Activated naive CD4-positive, alpha-beta T cell treated with Interleukin-2 at 50 U/mL for 16 hours (primary cell): ENCODE measurements around the gene EXOSC3.
"Not testable (repeated sequence)": the region's sequence is repeated elsewhere in the genome, so short reads cannot be mapped to it uniquely, and the experiment has no call there.

Source experiments
- DNase-seq: peaks from one replicate; pipeline ENCODE4 v3.0.0-alpha.2; 2020

The EXOSC3 gene

DNA sequence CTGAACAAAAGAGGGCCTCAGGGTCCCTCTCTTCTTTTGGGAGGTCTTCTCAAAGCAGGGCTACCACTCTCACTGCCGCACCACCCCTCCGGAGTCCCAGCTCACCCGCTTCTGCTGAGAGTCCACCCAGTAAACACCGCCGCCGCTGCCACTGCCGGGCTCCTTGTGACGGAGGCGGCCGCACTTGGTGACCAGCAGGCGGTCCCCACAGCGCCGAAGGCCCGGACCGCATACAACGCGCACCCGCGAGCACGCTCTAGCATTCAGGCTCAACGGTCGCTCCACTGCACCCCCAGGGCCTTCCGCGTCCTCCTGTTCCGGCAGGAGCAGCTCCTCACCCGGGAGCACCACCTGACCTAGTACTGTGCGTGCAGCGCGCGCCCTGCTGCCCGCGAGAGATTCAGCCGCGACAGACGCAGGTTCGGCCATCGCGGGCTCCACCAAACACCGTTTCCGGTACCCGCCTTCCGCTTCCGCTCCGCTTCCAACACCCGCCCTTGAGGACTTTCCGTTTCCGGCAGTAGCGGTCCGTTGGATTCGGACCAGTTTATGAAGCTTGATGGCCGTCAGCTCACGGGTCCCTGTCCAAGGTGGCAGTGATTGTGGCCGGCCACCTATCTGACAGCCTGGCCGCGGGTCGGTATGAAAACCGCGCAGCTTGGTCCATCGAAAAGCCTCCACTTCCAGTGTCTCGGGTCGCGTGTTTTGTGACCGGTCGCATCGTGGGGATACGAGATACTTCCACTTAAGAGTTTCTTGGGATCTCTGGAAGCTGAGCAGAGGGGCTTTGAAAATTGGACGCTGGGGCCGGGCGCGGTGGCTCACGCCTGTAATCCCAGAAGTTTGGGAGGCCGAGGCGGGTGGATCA is at the start of gene EXOSC3:
TSS of gene EXOSC3 (minus strand) at position 449 of the 868 bp plus-strand sequence. CDS start at position 429, 20 bp downstream.
- peak; percentile 90 for DNase-seq

DNA sequence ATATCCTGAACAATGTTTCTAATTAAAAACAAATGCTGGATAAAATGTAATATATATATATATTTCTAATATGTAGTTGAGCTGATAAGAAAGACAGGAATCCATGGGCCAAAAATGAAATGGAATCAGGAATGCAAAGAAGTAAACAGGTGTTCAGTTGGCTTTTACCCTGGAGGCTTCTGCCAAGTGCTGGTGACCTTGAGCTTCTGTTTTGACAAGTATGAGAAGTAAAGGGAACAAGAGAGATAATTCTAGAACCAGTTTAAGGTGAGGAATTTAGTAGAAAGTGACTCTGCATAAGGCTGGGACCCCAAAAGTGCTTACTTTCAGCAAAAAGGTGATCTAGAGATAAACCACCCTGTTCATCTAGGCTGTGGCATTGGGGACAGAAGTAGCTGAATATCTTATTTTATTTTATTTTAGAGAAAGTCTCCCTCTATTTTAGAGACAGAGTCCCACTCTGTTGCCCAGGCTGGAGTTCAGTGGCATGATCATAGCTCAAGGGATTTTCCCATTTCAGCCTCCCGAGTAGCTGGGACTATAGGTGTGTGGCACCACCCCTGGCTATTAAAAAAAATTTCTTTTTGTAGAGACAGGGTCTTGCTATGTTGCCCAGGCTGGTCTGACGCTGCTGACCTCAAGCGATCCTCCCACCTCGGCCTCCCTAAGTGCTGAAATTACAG is 42.8 kb upstream of the EXOSC3 start:
- no peak for DNase-seq

DNA sequence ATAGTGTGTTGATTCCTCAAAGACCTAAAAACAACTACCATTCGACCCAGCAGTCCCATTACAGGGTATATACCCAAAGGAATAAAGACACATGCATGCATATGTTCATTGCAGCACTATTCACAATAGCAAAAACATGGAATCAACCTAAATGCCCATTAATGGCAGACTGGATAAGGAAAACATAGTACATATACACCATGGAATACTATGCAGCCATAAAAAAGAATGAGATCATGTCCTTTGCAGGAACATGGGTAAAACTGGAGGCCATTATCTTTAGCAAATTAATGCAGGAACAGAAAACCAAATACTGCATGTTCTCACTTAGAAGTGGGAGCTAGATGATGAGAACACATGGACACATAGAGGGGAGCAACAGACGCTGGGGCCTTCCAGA is 40.3 kb upstream of the EXOSC3 start:
- DNase-seq = not testable (repeated sequence)

DNA sequence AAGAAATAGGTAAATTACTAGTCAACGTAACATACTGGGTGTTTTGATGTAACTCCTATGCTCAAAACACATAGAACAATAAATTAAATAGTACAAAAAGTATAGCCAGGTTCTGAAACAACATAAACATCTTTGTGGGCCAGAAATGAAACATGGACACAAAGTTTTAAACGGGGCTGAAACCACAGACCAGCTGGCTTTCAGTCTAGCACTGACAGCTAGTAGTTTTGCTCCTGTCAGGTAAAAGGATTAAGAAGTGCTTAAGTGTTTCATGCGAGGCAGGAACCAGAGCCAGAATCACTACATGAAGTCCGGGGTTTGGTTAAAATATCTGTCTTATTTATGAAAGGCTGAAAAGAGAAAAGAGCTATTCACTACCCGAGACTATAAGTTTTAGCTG is 35.3 kb upstream of the EXOSC3 start:
- DNase-seq = no peak

DNA sequence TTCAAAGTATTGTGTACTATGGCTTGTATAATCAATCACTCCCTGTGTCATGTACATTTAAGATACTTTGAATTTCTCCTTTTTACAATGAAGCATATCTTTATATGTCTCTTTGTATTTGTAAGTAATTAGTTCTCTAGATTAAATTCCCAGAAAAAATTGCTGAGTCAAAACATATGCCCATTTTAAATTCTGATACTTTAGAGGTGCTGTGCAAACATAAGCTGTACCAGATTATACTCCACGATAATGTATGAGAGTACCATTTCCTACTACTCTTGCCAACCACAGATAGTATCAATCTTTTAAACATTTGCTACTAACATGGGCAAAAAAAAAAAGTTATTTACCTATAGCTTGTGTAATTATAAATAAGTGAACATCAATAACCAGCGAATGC is 34.0 kb upstream of the EXOSC3 start:
- DNase-seq = no peak

DNA sequence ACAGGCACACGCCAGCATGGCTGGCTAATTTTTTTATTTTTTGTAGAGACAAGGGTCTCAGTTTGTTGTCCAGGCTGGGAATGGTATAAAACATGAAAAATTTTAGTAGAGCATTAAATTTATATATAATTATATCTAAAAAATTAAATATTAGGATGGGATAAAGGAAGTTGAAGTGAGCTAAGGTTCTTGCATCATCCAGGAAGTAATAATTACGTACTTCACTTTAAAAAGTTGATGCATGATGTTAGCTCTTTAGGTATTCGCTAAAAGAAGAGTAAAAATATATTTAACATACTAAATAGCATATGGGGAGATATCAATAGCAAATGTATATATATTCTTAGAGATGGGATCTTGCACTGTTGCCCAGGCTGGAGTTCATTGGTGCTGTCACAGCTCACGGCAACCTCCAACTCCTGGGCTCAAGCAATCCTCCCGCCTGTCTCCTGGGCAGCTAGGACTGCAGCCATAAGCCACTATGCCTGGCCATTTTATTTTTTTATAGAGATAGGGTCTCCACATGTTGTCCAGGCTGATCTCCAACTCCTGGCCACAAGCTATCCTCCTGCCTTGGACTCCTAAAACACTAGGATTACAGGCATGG is 28.0 kb upstream of the EXOSC3 start:
- DNase-seq = no peak

DNA sequence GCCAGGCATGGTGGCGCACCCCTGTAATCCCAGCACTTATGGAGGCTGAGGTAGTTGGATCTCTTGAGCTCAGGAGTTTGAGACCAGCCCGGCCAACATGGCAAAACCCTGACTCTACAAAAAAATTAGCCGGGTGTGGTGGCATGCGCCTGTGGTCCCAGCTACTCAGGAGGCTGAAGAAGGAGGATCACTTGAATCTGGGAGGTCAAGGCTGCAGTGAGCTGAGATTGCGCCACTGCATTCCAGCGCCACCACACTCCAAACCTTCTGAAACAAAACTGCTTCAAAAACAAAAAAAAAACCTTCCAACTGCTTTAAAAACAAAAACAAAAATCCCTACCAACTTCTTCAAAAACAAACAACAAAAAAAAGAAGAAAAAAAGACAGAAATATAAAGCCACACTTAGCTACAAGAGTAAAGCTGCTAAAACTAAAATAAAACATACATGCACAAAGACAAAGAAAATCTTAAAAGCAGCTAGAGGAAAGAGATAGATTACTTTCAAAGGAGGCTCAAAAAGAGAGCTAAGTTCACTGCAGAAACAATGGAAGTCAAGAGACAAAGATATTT is 27.1 kb upstream of the EXOSC3 start:
- DNase-seq = no peak

DNA sequence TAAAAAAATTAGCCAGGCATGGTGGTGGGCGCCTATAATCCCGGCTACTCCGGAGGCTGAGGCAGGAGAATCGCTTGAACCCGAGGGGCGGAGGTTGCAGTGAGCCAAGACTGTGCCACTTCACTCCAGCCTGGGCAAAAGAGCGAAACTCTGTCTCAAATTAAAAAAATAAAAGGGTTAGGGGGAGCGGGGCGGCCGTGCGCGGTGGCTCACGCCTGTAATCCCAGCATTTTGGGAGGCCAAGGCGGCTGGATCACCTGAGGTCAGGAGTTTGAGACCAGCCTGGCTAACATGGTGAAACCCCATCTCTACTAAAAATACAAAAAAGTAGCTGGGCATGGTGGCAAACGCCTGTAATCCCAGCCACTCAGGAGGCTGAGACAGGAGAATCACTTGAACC is 24.8 kb upstream of the EXOSC3 start:
- DNase-seq = not testable (repeated sequence)

DNA sequence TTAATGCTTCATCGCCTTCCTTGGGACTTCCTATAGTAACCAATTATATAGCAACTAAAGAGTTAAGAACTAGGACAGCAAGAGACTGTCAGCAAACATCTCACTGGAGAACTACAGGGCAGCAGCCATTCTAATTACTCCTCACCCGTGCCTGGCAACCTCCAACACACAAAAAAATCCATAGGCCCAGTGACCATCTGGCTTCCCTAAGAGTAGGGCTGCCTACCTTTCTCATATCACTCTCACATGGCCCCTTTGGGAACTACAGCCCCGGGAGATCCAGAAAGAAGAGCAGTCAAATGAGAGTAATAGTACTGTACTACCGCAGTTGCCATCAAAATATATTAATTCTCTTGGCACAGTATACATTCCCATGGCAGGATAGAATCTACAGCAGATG is 21.4 kb upstream of the EXOSC3 start:
- DNase-seq = no peak

DNA sequence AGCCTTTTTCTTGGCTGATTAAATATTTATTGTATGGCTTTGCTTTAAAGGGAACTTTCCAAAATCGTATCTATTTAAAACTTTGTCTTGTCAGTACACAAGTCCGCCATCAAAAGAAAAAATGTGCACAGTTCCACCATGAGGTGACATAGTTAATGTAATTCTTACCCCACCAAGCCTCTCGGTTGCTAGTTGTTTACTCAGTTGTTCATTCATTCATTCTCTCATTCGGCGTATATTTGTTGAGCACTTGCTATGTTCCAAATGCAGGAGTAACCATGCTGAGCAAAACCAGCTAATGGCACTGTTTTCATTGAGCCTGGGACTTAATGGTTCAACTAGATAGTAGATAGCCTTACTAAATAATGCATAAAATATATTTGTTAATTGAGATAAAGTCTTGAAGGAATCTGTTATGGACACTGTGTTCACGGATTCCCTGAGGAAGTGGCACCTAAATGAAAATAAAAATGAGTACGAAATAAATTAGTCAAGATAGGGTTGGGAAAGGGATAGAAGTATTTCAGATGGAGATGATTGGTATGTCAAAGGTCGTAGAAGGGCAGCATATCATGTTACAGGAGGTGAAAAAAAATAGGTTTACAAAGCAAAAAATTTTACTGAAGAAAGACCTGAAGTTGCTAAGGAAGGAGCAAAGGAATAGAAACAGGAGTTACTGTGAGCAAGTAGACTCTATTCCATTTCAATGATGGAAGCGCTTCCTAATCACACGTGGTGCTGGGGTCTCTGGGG is 17.3 kb upstream of the EXOSC3 start:
- DNase-seq = no peak

DNA sequence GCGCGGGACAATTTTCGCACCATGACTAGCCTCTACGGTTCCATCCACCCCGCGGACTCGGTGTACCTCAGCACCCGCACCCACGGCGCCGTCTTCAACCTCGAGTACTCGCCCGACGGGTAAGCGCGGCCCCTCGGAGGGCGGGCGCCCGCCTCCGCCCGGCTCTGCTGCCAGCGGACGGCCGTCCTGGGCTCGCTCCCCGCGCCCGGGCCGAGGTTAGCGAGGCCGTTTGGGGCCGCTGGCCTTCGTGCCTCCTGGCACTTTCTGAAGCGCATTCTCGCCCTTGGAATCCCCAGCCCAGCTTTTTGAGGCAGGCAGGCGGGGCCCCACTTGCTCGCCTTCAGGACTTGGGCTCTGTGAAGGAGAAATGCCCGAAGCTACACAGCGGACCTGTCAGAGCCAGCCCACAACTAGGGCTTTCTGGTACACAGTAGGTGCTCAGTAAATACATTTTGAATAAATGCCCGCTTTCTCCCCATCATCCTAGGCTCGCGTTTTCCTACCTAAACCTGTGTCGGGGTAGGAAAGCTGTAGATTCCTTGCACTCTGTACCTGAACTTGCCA is 16.5 kb upstream of the EXOSC3 start:
- peak; percentile 52 for DNase-seq

DNA sequence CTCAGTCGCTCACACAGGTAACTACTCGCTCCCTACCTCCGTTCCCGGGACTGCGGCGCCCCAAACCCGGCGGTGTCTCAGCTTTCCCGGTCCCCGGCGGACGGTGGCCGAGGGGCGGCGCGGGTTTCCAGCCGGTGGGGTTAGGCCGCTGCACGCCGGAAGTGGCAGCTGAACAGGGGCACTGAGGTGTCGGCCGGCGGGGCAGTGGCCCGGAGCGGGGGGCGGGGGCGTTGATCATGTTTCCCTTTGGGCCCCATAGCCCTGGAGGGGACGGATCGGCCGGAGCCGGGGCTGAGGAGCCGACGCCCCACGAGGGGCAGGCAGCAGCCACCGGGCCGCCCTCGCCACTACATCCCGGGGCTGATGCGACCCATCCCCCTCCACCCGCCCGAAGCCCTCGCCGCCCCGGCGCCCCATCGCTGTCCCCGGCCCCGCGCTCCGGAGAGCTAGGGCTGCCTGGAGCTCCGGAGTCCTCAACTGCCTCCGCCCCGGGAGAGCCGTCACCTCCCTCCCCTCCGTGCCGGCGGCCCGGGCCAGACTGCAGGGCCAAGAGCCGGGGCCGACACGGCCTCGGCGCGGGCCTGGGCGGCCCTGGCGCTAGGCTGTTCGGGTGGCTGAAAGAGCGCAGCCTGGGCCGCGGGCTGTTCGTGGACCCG is 15.9 kb upstream of the EXOSC3 start, which contains the start of gene DCAF10:
TSS of gene DCAF10 (plus strand) at position 167 of the 656 bp plus-strand sequence. CDS start at position 237, 70 bp downstream.
- DNase-seq = peak; percentile 93

DNA sequence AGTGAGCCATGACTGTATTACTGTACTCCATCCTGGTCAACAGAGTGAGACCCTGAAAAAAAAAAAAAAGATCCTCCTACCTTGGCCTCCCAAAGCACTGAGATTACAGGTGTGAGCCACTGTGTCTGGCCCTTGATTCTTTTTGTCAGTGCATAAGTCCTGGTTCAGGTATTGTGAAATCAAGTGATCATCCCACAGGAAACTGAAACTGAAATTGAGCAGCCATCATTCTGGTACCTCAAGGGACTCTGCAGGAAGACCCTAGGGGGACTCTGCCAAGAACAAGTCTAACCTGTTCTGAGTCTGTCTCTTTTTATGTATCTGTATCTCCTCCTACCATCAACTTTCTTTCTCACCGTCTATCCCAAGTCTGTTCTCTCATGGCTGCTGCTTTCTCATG is 13.8 kb upstream of the EXOSC3 start:
- no peak for DNase-seq

DNA sequence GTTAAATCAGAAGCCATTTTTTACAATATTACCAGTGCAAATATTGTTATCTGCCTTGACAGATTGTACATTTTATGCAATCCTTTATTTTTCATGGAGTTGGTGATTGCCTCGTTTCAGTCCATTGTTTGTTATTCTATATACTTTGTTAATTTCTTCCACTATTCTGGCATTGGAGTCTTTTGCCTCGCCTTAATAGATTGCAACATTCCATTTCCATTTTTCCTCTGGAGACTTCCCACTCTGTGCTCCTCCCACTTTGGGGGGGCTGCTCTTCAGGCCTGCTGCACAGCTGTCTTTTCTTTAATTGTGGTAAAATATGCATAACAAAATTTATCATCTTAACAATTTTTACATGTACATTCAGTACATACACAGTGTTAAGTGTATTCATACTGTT is 11.4 kb upstream of the EXOSC3 start:
- DNase-seq = no peak

DNA sequence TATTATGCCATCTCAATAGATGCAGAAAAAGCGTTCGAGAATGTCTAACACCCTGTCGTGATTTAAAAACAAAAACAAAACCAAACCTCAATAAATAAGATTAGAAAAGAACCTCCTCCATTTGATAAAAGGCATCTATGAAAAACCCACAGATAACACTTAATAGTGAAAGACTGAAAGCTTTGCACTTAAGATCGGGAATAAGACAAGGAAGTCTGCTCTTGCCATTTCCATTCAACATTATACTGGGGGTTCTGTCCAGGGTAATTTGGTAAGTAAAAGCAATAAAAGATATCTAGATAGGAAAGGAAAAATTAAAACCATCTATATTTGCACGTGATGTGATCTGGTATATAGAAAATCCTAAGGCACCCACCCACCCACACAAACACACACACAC is 7.3 kb upstream of the EXOSC3 start:
- DNase-seq = no peak

DNA sequence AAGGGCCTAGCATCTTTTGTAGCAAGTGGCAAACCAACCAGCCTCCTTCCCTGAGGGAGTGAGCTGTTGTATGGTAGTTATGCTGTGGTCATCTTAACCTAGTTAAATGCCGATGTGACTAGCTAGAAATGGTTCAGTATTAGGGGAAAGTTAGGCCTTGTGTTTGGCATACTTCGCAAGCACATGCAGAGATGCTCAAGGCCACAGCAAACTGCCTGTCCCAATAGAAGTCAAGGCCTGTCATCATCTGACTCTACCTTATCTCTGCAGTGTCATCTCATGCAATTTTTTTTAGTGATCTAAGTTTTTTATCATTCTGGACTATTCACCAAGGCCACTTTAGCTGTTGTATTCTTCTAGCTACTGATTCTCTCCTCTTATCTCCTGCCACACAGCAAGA is 5.2 kb upstream of the EXOSC3 start:
- DNase-seq = no peak

DNA sequence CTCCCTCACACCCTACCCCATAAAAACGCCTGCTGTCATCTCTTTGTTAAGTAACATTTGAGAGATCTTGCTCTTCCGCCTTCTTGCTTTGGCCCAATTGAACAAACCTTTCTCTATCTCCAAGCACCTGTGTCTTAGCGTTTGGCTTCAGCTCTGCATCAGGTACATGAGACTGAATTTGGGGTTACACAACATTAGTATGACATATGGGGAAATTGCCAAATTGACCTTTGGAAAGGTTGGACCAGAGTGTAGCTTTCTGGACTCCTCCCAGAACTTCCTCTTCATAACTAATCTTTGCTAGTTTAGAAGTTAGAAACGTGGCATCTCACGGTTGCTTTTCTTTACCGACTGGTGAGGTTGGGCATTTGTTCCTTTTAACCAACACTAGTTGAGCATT is 3.5 kb upstream of the EXOSC3 start:
- no peak for DNase-seq

DNA sequence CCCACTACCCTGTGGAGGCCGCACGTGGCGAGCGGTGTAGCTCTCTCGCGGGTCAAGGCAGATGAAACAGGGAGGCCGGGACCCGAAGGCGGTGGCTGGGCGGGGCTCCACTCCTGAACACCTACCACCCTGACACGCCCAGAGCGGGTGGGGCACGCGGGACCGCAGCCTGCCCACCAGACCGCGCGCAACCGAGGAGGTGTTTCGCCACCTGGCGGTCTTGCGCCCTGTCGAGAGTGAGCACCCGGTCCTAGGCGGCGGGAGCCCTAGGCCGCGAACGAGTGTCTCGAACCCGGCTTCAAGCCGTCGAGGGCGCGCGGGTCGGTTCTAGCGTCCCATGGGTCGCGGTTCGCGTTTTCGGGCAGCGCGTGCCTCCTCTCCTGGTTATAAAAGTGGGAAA is 2.2 kb upstream of the EXOSC3 start:
- no peak for DNase-seq

DNA sequence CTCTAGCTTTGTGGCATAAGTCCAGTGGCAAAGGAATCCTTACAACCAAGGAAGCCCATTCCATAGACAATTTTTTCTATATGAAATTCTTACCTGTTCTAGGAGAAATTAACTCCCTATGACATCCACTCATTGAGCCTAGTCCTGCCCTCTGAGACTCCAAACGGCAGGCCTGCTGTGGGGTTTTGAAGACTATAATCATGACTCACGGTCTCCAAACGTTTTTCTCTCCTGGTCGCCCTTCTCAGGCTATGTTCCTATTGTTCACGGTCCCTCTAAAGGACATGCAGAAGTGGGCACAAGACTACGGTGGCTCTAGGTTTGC is 611 bp downstream of the EXOSC3 start:
- DNase-seq = no peak

DNA sequence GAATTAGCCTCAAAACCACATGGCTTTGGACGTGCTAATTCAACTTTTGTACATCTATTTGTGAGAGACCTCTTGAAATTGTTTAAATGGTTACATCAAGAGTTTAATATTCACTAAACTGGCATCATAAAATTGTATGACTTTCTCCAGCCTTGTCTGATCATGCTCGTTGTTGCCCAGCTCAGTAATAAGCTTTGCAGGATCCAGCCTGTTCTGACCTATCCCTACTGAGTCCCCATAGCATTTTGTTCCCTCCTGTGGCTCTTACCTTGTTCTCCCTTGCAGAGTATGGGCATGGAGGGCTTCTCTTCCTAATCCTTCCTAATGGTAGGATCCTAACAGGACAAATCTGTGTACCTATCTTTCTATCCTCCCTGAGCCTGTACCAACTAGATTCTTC is 6.3 kb downstream of the EXOSC3 start:
- DNase-seq = no peak

DNA sequence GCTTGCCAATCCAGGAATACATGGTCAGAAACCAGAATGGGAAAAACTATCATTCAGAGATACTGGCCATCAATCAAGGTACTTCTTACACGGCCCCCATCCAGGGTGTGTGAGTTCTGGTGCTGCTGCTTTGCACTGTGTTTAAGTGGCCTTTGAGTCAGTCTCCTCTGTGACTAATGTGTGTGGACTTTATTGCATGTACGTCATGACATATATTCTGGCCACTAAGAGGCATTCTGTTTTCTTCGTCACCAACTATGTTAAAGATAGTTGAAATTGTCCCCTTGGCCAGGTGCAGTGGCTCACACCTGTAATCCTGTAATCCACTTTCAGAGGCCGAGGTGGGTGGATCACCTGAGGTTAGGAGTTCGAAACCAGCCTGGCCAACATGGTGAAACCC is 8.5 kb downstream of the EXOSC3 start:
- no peak for DNase-seq
